NCI-H345 treated with DMSO at 0.1 percent for 48 hours (cell line): Measurements from ENCODE around the gene LBR.

ENCODE experiments used
- DNase-seq: peaks from one replicate; lab custom pipeline; 2025; ENCODE audit not compliant: unreplicated experiment; lab: John Stamatoyannopoulos, UW

The LBR gene

GRCh38 chr1:225378880-225379279, 49.0 kb downstream of the LBR start:
- no peak for DNase-seq

- DNase-seq = no peak
Observed at GRCh38 chr1:225374996-225375395, 52.8 kb downstream of the LBR start.

GRCh38 chr1:225373155-225373554, 54.7 kb downstream of the LBR start:
- no peak for DNase-seq

- DNase-seq = no peak
Observed at GRCh38 chr1:225371366-225372010, 56.4 kb downstream of the LBR start.

- DNase-seq = no peak
Observed at GRCh38 chr1:225368036-225368552, 59.7 kb downstream of the LBR start.

GRCh38 chr1:225366552-225366951, 61.3 kb downstream of the LBR start:
- no peak for DNase-seq

- DNase-seq = no peak
Observed at GRCh38 chr1:225366018-225366417, 61.8 kb downstream of the LBR start.

GRCh38 chr1:225364439-225364838, 63.4 kb downstream of the LBR start:
- DNase-seq = no peak

GRCh38 chr1:225362805-225363204, 65.0 kb downstream of the LBR start:
- no peak for DNase-seq

- DNase-seq = no peak
Observed at GRCh38 chr1:225361176-225361575, 66.7 kb downstream of the LBR start.

GRCh38 chr1:225360119-225360518, 67.7 kb downstream of the LBR start:
- DNase-seq = no peak

GRCh38 chr1:225355863-225356262, 72.0 kb downstream of the LBR start:
- no peak for DNase-seq

GRCh38 chr1:225354906-225355305, 72.9 kb downstream of the LBR start:
- DNase-seq = no peak
